GM18505 (cell line): ENCODE measurements around the gene TBX3.
"Not testable (repeated sequence)": the region's sequence is repeated elsewhere in the genome, so short reads cannot be mapped to it uniquely, and the experiment has no call there.

ENCODE experiments used
- ATAC-seq: cut with Tn5 transposase; IDR thresholded peaks from one replicate; pipeline ENCODE4 v1.9.1; 2021; ENCODE audit not compliant: unreplicated experiment
- POLR2A ChIP-seq: IDR thresholded peaks from 4 replicates; pipeline ENCODE4 v1.6.1; 2011; ENCODE audit warnings: borderline replicate concordance; ENCODE audit not compliant: insufficient read depth, insufficient read length; ENCODE audit errors: extremely low read depth

Gene TBX3

DNA sequence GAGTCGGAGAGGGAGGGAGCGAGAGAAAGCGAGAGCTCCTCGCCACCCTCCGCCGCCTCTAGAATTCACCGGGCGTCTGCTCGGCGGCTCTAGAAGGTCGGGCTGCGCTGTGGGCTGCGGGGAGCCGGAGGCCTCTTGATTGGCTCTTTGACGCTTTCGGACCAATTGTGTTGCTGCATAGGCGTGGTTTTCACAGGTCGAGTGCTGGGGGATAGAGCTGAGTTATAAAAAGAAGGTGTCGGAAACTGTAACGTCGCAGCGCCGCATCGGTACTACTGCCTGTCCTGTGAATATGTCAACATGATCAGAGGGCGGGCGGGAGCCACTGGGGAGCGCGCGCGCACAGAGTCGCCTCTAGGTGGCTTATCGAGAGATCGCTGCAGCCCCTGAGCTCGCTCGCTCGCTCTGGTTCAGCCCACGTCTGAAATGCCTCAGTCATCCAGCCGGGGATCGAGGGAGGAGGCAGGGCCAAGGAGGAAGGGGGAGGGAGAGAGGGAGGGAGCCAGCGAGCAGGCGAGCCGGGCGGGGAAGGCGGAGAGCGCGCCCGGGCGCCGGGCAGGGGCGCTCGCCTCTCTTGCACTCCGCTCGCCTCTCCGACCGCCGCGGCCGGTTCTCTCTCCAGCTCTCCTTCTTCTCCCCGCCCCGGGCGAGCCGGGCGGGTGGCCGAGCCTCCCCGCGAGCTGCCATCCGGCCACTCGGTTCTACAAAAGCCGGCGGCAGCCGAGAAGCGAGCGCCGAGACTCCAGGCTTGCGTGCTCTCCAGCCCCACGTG lies at the start of gene TBX3:
TBX3 (minus strand) TSS at position 78 of the 772 bp plus-strand sequence. CDS start 975 bp downstream, outside the sequence.
- no peak for ATAC-seq
- no peak for TF ChIP-seq POLR2A

GRCh38 chr12:114732426-114733030 lies 48.6 kb upstream of the TBX3 start:
- no peak for ATAC-seq
- TF ChIP-seq POLR2A: no peak

GRCh38 chr12:114729731-114730130 lies 45.8 kb upstream of the TBX3 start:
- TF ChIP-seq POLR2A: no peak
- no peak for ATAC-seq

GRCh38 chr12:114726092-114726710 lies 42.2 kb upstream of the TBX3 start:
- no peak for ATAC-seq
- no peak for TF ChIP-seq POLR2A

- not testable (repeated sequence) for ATAC-seq
Observed at GRCh38 chr12:114722176-114722575, 38.2 kb upstream of the TBX3 start.

DNA sequence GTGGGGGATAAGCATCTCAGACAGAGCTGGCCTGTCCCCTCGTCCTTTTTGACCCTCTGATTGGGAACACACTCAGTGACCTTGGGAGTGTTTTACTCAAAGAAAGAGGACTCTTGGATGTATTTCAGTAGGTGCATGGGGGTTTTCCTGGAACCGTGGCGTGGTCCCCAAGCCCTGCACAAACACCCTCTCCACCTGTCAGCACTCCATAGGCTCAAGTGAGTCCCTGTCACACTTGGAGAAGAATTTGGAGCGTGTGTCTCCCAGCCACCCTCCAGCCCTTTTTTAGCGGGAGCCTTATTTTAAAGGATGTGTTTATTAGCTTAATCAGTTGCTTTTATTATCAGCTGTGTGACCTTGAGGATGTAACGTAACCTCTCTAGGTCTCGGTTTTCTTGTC lies 37.3 kb upstream of the TBX3 start:
- TF ChIP-seq POLR2A: no peak
- ATAC-seq: no peak

DNA sequence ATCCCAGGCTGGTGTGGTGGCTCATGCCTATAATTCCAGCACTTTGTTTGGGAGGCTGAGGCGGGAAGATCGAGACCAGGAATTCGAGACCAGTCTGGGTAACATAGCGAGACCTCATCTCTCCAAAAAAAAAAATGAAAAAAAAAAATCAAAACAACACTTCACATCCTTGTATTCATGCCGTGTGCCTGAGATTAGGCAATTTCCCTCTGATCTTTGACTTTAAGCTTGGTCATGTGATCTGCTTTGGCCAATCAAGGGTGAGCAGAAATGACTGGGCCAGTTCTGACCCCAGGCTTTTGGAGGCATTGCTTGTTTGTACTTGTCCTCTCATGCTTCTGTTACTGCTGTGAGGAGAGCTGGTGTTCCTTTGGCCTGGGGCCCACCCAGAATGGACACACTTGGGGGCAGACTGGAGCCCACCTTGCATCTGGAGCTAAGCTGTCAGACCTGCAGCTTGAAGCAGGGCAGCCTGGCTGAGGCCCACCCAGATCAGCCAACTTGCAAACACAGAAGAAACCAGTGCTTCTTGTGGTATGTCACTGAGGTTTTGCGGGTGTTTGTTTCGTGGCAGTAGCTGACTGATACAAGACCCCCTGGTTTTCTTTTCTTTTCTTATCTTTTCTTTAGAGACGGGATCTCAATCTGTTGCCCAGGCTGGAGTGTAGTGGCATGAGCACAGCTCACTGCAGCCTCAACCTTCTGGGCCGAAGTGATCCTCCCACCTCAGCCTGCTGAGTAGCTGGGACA lies 29.7 kb upstream of the TBX3 start:
- no peak for TF ChIP-seq POLR2A
- no peak for ATAC-seq

GRCh38 chr12:114711689-114712152 lies 27.7 kb upstream of the TBX3 start:
- ATAC-seq: no peak
- TF ChIP-seq POLR2A: no peak

GRCh38 chr12:114710151-114710550 lies 26.2 kb upstream of the TBX3 start:
- TF ChIP-seq POLR2A: no peak
- ATAC-seq: no peak

- ATAC-seq: no peak
- no peak for TF ChIP-seq POLR2A
Observed at GRCh38 chr12:114709112-114709511, 25.1 kb upstream of the TBX3 start.

DNA sequence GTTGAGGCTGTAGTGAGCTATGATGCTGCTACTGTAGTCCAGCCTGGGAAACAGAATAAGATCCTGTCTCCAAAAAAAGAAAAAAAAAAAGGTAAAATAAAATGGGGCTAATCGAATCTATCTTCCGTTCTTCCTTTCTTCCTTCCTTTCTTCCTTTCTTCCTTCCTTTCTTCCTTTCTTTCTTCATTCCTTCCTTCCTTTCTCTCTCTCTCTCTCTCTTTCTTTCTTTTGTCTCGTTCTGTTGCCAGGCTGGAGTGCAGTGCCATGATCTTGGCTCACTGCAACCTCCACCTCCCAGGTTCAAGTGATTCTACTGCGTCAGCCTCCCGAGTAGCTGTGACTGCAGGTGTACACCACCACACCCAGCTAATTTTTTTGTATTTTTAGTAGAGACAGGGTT lies 24.6 kb upstream of the TBX3 start:
- ATAC-seq: not testable (repeated sequence)

- no peak for TF ChIP-seq POLR2A
- no peak for ATAC-seq
Observed at GRCh38 chr12:114704096-114704495, 20.1 kb upstream of the TBX3 start.

- no peak for ATAC-seq
- no peak for TF ChIP-seq POLR2A
Observed at GRCh38 chr12:114703060-114703493, 19.1 kb upstream of the TBX3 start.

- TF ChIP-seq POLR2A: no peak
- no peak for ATAC-seq
Observed at GRCh38 chr12:114702462-114702861, 18.5 kb upstream of the TBX3 start.

DNA sequence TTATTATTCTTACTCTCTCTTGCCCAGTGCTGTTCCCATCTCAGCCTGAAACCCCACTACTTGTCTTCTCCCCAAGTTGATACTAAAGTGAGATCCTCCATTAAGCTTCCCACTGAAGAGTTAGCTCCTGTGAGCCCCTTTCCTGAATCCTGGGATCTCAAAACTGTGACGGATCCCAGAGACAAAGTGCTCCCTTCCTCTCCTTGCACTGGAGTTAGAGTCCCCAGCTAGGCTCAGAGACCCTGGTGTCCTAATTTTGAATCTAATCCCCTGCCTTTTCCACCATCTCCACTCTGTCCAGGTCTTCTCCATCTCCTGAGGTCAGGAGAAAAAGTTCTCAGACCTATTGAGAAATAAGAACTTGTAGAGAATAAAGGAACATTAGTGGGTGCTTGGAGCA lies 17.6 kb upstream of the TBX3 start:
- ATAC-seq: no peak
- no peak for TF ChIP-seq POLR2A
